ENCODE measurements around the gene LRRC8B. TPM values are rescaled to one million over a fixed set of nuclear protein-coding genes. Genes with fewer than 3 reads are reported as not detected.

Gene LRRC8B
- total RNA-seq, 6 experiments from 2014 or later, result 0.07 to 0.57 (median 0.15) TPM

DNA sequence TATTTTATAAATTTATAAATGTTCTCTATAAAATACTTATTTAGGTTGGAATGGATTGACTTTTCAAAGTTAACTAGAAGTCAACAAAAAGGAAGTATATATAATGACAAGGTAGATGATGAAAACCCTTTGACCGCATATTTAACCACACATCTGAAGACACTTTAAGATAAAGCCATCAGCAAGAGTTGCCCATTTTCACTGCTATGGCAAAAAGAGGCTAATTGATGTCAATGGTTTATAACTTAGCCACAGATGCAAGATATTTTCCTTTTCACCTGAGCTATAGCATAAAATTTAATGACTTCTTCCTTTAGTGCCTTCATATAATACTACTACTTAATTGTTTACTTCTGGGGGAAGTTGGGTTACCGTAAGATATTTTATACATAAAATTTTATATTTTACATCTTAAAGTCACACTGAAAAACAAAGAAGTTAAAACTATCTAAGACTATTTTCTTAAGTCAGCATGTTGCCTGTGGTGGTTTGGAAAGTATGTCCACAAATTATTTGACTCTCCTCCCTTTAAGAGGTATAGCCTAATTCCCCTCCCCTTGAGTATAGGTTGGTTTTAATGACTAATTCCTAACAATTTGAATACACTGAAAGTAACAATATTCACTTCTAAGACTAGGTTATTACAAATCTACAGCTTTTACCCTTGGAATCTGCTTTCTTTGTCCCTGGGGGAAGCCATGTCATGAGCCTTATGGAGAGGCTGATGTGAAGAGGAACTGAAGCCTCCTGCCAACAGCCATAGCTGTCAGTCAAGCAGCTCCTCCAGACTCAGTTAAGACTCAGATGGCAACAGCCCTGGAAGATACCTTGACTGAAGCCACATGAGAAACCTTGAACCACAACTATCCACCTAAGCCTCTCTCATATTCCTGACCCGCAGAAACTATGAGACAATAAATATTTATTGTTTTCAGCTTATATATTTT is 40.3 kb upstream of the LRRC8B start:
- H3K4me1 Mint-ChIP-seq (ENCODE audit: low read depth), result no peaks in the 10 kb centered on the region
- H3K9me3 Mint-ChIP-seq, result no peaks in the 10 kb centered on the region
- no peak for DNase-seq
- TF ChIP-seq, protein P1, sequence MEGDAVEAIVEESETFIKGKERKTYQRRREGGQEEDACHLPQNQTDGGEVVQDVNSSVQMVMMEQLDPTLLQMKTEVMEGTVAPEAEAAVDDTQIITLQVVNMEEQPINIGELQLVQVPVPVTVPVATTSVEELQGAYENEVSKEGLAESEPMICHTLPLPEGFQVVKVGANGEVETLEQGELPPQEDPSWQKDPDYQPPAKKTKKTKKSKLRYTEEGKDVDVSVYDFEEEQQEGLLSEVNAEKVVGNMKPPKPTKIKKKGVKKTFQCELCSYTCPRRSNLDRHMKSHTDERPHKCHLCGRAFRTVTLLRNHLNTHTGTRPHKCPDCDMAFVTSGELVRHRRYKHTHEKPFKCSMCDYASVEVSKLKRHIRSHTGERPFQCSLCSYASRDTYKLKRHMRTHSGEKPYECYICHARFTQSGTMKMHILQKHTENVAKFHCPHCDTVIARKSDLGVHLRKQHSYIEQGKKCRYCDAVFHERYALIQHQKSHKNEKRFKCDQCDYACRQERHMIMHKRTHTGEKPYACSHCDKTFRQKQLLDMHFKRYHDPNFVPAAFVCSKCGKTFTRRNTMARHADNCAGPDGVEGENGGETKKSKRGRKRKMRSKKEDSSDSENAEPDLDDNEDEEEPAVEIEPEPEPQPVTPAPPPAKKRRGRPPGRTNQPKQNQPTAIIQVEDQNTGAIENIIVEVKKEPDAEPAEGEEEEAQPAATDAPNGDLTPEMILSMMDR (IDR thresholded peaks at IDR 0.05), result no peak
- H3K4me3 Mint-ChIP-seq, result no peak overlapping the region
- H3K36me3 Mint-ChIP-seq (ENCODE audit: low read depth), result no peaks in the 10 kb centered on the region
- H3K27me3 Mint-ChIP-seq (ENCODE audit: insufficient read depth), result peaks cover 4% of the 10 kb centered on the region
- H3K27ac Mint-ChIP-seq, result no peak overlapping the region

DNA sequence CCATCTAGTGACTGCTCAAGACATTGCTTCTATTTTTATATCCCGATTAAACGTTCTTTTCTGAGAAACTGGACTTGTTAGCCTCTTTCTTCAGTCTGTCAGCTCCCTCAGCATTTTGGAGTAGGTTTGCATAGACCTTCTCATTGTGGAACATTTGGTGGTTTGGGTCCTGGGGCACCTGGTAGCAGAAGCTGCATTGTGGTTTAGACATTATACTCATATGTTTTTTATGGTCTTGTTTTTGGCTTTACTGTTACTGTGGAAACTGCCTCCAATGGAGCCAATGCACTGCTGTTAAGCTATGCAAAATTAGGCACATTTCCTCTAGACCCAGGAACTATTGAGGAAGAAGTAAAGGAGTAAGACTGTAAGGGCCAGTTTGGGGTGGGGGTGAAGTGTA is 36.7 kb upstream of the LRRC8B start:
- Mint-ChIP-seq H3K27ac (no peak overlapping the region), H3K4me1 (ENCODE audit: low read depth) (no peaks in the 10 kb centered on the region), H3K4me3 (no peak overlapping the region), H3K27me3 (ENCODE audit: insufficient read depth) (peaks cover 4% of the 10 kb centered on the region), H3K9me3 (no peaks in the 10 kb centered on the region), H3K36me3 (ENCODE audit: low read depth) (no peaks in the 10 kb centered on the region)
- DNase-seq, result no peak
- TF ChIP-seq, protein P1 (IDR thresholded peaks at IDR 0.05), result no peak

GRCh38 chr1:89489047-89489729 is 35.4 kb upstream of the LRRC8B start:
- no peak for DNase-seq
- Mint-ChIP-seq H3K9me3 (no peaks in the 10 kb centered on the region), H3K36me3 (ENCODE audit: low read depth) (no peaks in the 10 kb centered on the region), H3K4me3 (no peak overlapping the region), H3K27ac (no peak overlapping the region), H3K27me3 (ENCODE audit: insufficient read depth) (peaks cover 4% of the 10 kb centered on the region), H3K4me1 (ENCODE audit: low read depth) (no peaks in the 10 kb centered on the region)
- TF ChIP-seq, protein P1 (IDR thresholded peaks at IDR 0.05), result no peak

GRCh38 chr1:89490389-89490788 is 34.2 kb upstream of the LRRC8B start:
- Mint-ChIP-seq H3K27me3 (ENCODE audit: insufficient read depth) (peaks cover 6% of the 10 kb centered on the region), H3K9me3 (no peaks in the 10 kb centered on the region), H3K4me3 (no peak overlapping the region), H3K27ac (no peak overlapping the region), H3K4me1 (ENCODE audit: low read depth) (no peaks in the 10 kb centered on the region), H3K36me3 (ENCODE audit: low read depth) (no peaks in the 10 kb centered on the region)
- DNase-seq, result no peak
- TF ChIP-seq, protein P1 (IDR thresholded peaks at IDR 0.05), result no peak

DNA sequence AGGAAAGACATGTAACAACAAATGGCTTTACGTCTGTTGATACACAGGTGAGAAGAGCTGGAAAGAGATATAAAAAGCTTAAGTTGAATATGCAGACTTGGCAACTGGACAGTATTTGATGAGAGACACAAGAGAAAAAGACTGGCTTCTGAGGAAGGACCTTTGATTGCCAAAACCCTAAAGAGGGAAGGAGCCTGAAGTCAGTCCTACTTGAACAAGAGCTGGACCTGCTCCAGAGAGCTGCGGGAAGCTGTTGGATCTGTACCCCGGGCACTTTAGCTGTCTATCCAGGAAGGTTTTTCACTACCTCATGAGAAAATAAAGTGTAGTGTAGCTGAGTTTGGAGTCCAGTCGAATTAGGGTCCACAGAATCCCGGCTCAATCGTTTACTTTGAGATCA is 25.3 kb upstream of the LRRC8B start:
- H3K36me3 Mint-ChIP-seq (ENCODE audit: low read depth), result no peaks in the 10 kb centered on the region
- H3K27ac Mint-ChIP-seq, result no peak overlapping the region
- H3K27me3 Mint-ChIP-seq (ENCODE audit: insufficient read depth), result peaks cover 2% of the 10 kb centered on the region; the same call in 1 of the 2 replicates
- DNase-seq, result no peak
- H3K9me3 Mint-ChIP-seq, result no peaks in the 10 kb centered on the region
- TF ChIP-seq, protein P1 (IDR thresholded peaks at IDR 0.05), result no peak
- H3K4me1 Mint-ChIP-seq (ENCODE audit: low read depth), result no peaks in the 10 kb centered on the region
- H3K4me3 Mint-ChIP-seq, result no peak overlapping the region
